HG03457 (cell line): Measurements from ENCODE around the gene CPNE4.

Source experiments
- ATAC-seq: cut with Tn5 transposase; IDR thresholded peaks from one replicate; pipeline ENCODE4 v1.9.1; 2021; ENCODE audit warnings: moderate number of reproducible peaks; ENCODE audit not compliant: unreplicated experiment

The CPNE4 gene

GRCh38 chr3:131705558-131706051 lies 329.2 kb downstream of the CPNE4 start:
- ATAC-seq: peak; percentile 53

- no peak for ATAC-seq
These were observed 329.7 kb downstream of the CPNE4 start for GRCh38 chr3:131705099-131705498.

GRCh38 chr3:131704098-131704497 lies 330.7 kb downstream of the CPNE4 start:
- no peak for ATAC-seq

- ATAC-seq: no peak
These were observed 332.7 kb downstream of the CPNE4 start for GRCh38 chr3:131702146-131702545.

GRCh38 chr3:131701153-131701770 lies 333.6 kb downstream of the CPNE4 start:
- no peak for ATAC-seq

- ATAC-seq: no peak
These were observed 335.8 kb downstream of the CPNE4 start for GRCh38 chr3:131699001-131699400.

- ATAC-seq: no peak
These were observed 340.4 kb downstream of the CPNE4 start for GRCh38 chr3:131694376-131694775.

GRCh38 chr3:131692356-131692755 lies 342.5 kb downstream of the CPNE4 start:
- ATAC-seq: no peak

GRCh38 chr3:131690800-131691199 lies 344.0 kb downstream of the CPNE4 start:
- no peak for ATAC-seq

GRCh38 chr3:131688370-131688769 lies 346.4 kb downstream of the CPNE4 start:
- no peak for ATAC-seq

- ATAC-seq: no peak
These were observed 365.2 kb downstream of the CPNE4 start for GRCh38 chr3:131669600-131669999.

- ATAC-seq: no peak
These were observed 376.0 kb downstream of the CPNE4 start for GRCh38 chr3:131658771-131659170.

GRCh38 chr3:131658115-131658514 lies 376.7 kb downstream of the CPNE4 start:
- no peak for ATAC-seq

GRCh38 chr3:131655070-131655690 lies 379.6 kb downstream of the CPNE4 start:
- no peak for ATAC-seq

GRCh38 chr3:131645638-131646037 lies 389.2 kb downstream of the CPNE4 start:
- no peak for ATAC-seq

- no peak for ATAC-seq
These were observed 398.5 kb downstream of the CPNE4 start for GRCh38 chr3:131636266-131636775.

- no peak for ATAC-seq
These were observed 404.0 kb downstream of the CPNE4 start for GRCh38 chr3:131630807-131631206.

GRCh38 chr3:131630097-131630496 lies 404.7 kb downstream of the CPNE4 start:
- peak; percentile 96 for ATAC-seq

- ATAC-seq: no peak
These were observed 411.4 kb downstream of the CPNE4 start for GRCh38 chr3:131623431-131623830.

- ATAC-seq: no peak
These were observed 412.1 kb downstream of the CPNE4 start for GRCh38 chr3:131622726-131623125.

- no peak for ATAC-seq
These were observed 413.8 kb downstream of the CPNE4 start for GRCh38 chr3:131620977-131621376.

- ATAC-seq: no peak
These were observed 415.0 kb downstream of the CPNE4 start for GRCh38 chr3:131619821-131620220.
